Upper lobe of right lung (tissue), 1 donor: ENCODE data around the gene GALNT2. TPM values are rescaled to one million over a fixed set of nuclear protein-coding genes. Genes with fewer than 3 reads are reported as not detected.

Experiments
- ATAC-seq: fragments of 200-7000 bp; cut with Tn5 transposase; one replicate; pipeline ENCODE4 v1.9.1; 2020; ENCODE audit warnings: mild to moderate bottlenecking, moderate library complexity
- DNase-seq: peaks from one replicate; pipeline ENCODE4 v3.0.0-alpha.2; 2020
- H3K27ac ChIP-seq: fragments of 200-600 bp; one replicate; pipeline ENCODE4 v1.8.0; 2022
- H3K27me3 ChIP-seq: fragments of 200-600 bp; one replicate; pipeline ENCODE4 v1.8.0; 2022; ENCODE audit warnings: mild to moderate bottlenecking
- H3K36me3 ChIP-seq: fragments of 200-600 bp; one replicate; pipeline ENCODE4 v1.8.0; 2022
- H3K4me1 ChIP-seq: fragments of 200-600 bp; one replicate; pipeline ENCODE4 v1.8.0; 2022
- H3K4me3 ChIP-seq: fragments of 200-600 bp; one replicate; pipeline ENCODE4 v1.8.0; 2022; ENCODE audit warnings: mild to moderate bottlenecking
- H3K9me3 ChIP-seq: fragments of 200-600 bp; one replicate; pipeline ENCODE4 v1.8.0; 2022
- CTCF ChIP-seq: fragments of 200-600 bp; IDR thresholded peaks from one replicate; pipeline ENCODE4 v1.8.0; 2022; ENCODE audit warnings: antibody characterized with exemption
- intact Hi-C: fragments of 100-400 bp; cut with DNase I; formaldehyde crosslinking; loops from one replicate; pipeline ENCODE4 v1.11.0; 2022
- total RNA-seq: library from RNA; stranded (reverse); fragmentation: NEBNext Ultra II Directional; extraction: Animal tissue kit (Norgen Biotek cat#: 25700); gene quantifications from one replicate; pipeline ENCODE4 v1.2.1, GENCODE V29; 2021
- donor health status: DM: no; HTN: yes; CAD: no; lungs with severe emphysema.

Gene GALNT2
- total RNA-seq, 1 donor from 2014 or later = 55.1 TPM

GRCh38 chr1:230136453-230137336 is 69.7 kb downstream of the GALNT2 start:
- intact Hi-C loops = no loop called here
- H3K36me3 ChIP-seq = no peaks in the 10 kb centered on the region
- no peak overlapping the region for H3K4me3 ChIP-seq
- DNase-seq (no peak), ATAC-seq (no peak)
- TF ChIP-seq CTCF = no peak
- H3K27me3 ChIP-seq = no peaks in the 10 kb centered on the region
- H3K9me3 ChIP-seq = no peaks in the 10 kb centered on the region
- H3K27ac ChIP-seq = no peak overlapping the region
- H3K4me1 ChIP-seq = peaks cover 8% of the 10 kb centered on the region

- TF ChIP-seq CTCF = no peak
- no peaks in the 10 kb centered on the region for H3K36me3 ChIP-seq
- intact Hi-C loops = no loop called here
- H3K27ac ChIP-seq = no peak overlapping the region
- H3K4me1 ChIP-seq = peaks cover 6% of the 10 kb centered on the region
- no peaks in the 10 kb centered on the region for H3K9me3 ChIP-seq
- H3K27me3 ChIP-seq = no peaks in the 10 kb centered on the region
- no peak for ATAC-seq
- H3K4me3 ChIP-seq = no peak overlapping the region
- no peak for DNase-seq
Measured at GRCh38 chr1:230137337-230137815, 70.3 kb downstream of the GALNT2 start.

- ATAC-seq (no peak), DNase-seq (no peak)
- no peak for TF ChIP-seq CTCF
- intact Hi-C loops = no loop called here
- no peak overlapping the region for H3K27ac ChIP-seq
- no peaks in the 10 kb centered on the region for H3K36me3 ChIP-seq
- H3K4me3 ChIP-seq = no peak overlapping the region
- H3K9me3 ChIP-seq = no peaks in the 10 kb centered on the region
- H3K4me1 ChIP-seq = no peaks in the 10 kb centered on the region
- no peaks in the 10 kb centered on the region for H3K27me3 ChIP-seq
Measured at GRCh38 chr1:230138561-230139239, 71.7 kb downstream of the GALNT2 start.

- no peak overlapping the region for H3K27ac ChIP-seq
- ATAC-seq (no peak), DNase-seq (no peak)
- intact Hi-C loops = no loop called here
- H3K9me3 ChIP-seq = no peaks in the 10 kb centered on the region
- H3K4me1 ChIP-seq = no peaks in the 10 kb centered on the region
- no peaks in the 10 kb centered on the region for H3K36me3 ChIP-seq
- H3K27me3 ChIP-seq = no peaks in the 10 kb centered on the region
- no peak for TF ChIP-seq CTCF
- no peak overlapping the region for H3K4me3 ChIP-seq
Measured at GRCh38 chr1:230139315-230139714, 72.3 kb downstream of the GALNT2 start.

GRCh38 chr1:230139741-230140140 is 72.7 kb downstream of the GALNT2 start:
- DNase-seq (no peak), ATAC-seq (no peak)
- no peak for TF ChIP-seq CTCF
- H3K4me3 ChIP-seq = no peak overlapping the region
- H3K27me3 ChIP-seq = no peaks in the 10 kb centered on the region
- no peaks in the 10 kb centered on the region for H3K36me3 ChIP-seq
- intact Hi-C loops = no loop called here
- no peak overlapping the region for H3K27ac ChIP-seq
- H3K4me1 ChIP-seq = no peaks in the 10 kb centered on the region
- H3K9me3 ChIP-seq = no peaks in the 10 kb centered on the region
